ENCODE data around the gene SPINDOC. TPM values are rescaled to one million over a fixed set of nuclear protein-coding genes. Genes with fewer than 3 reads are reported as not detected.

Gene SPINDOC
- 10 to 100 TPM; 17.8 to 36.2 TPM for total RNA-seq

GRCh38 chr11:63813035-63813562 is at the start of gene SPINDOC:
SPINDOC (plus strand) TSS chr11:63813456; CDS start chr11:63813687, 231 bp downstream.
- Histone ChIP-seq H3K9me3 (no peaks in the 10 kb centered on the region), H3K27ac (peak within 1 kb of the TSS; percentile 78 to 79), H3K4me3 (peak within 1 kb of the TSS; percentile 79 to 88), H3K36me3 (no peaks in the 10 kb centered on the region), H3K4me1 (replicated peaks) (peaks cover 9% of the 10 kb centered on the region), H3K27me3 (replicated peaks; ENCODE audit: insufficient read depth) (no peaks in the 10 kb centered on the region)
- intact Hi-C loops (cut with DNase I) = loop anchor here (5.0 kb wide), 1 partner anchor 46 kb away; the partner anchor contains the start of gene ZFTA
- DNase-seq (ENCODE audit: low spot score) = peak; percentile 74
- 2% methylated on average over 38 of the region's 65 CpGs for WGBS
- peak; percentile 53 for TF ChIP-seq POLR2A (IDR thresholded peaks at IDR 0.05)
- TF ChIP-seq POLR2AphosphoS5 (IDR thresholded peaks at IDR 0.05) = no peak

- H3K4me1 ChIP-seq (replicated peaks) = peaks cover 7% of the 10 kb centered on the region
- DNase-seq (ENCODE audit: low spot score) = no peak
- no peaks in the 10 kb centered on the region for H3K9me3 ChIP-seq
- H3K27ac ChIP-seq = peak overlapping the region in 1 of 2 donors; percentile 48
- no peaks in the 10 kb centered on the region for H3K36me3 ChIP-seq
- H3K4me3 ChIP-seq = peak overlapping the region; percentile 27 to 35
- H3K27me3 ChIP-seq (replicated peaks; ENCODE audit: insufficient read depth) = no peaks in the 10 kb centered on the region
- no peak for TF ChIP-seq POLR2AphosphoS5 (IDR thresholded peaks at IDR 0.05)
- no peak for TF ChIP-seq CTCF (IDR thresholded peaks at IDR 0.05)
- no peak for TF ChIP-seq POLR2A (IDR thresholded peaks at IDR 0.05)
- WGBS = 61% methylated on average over 82 of the region's 82 CpGs
- intact Hi-C loops (cut with DNase I) = no loop called here
These were observed 49.5 kb upstream of the SPINDOC start for GRCh38 chr11:63763496-63764339.

- intact Hi-C loops (cut with DNase I) = no loop called here
- 68% methylated on average over 23 of the region's 23 CpGs for WGBS
- H3K4me1 ChIP-seq (replicated peaks) = peaks cover 7% of the 10 kb centered on the region
These were observed 48.9 kb upstream of the SPINDOC start for GRCh38 chr11:63764340-63764678.

GRCh38 chr11:63764679-63765647 is 48.3 kb upstream of the SPINDOC start:
- Histone ChIP-seq H3K27ac (no peak overlapping the region), H3K36me3 (no peaks in the 10 kb centered on the region), H3K4me1 (replicated peaks) (peaks cover 7% of the 10 kb centered on the region), H3K4me3 (no peak overlapping the region), H3K27me3 (replicated peaks; ENCODE audit: insufficient read depth) (no peaks in the 10 kb centered on the region), H3K9me3 (no peaks in the 10 kb centered on the region)
- intact Hi-C loops (cut with DNase I) = loop anchor here (5.0 kb wide), 2 partner anchors 47 to 387 kb away; partner anchors contain the start of gene SPINDOC
- no peak for DNase-seq (ENCODE audit: low spot score)
- TF ChIP-seq POLR2A (IDR thresholded peaks at IDR 0.05) (no peak), CTCF (IDR thresholded peaks at IDR 0.05) (no peak), POLR2AphosphoS5 (IDR thresholded peaks at IDR 0.05) (no peak)
- 72% methylated on average over 30 of the region's 30 CpGs for WGBS

More at GRCh38 chr11:63764340-63764678, 48.9 kb upstream of the SPINDOC start:
- no peak for TF ChIP-seq POLR2A (IDR thresholded peaks at IDR 0.05)
- no peak for TF ChIP-seq POLR2AphosphoS5 (IDR thresholded peaks at IDR 0.05)
- no peak for TF ChIP-seq CTCF (IDR thresholded peaks at IDR 0.05)
- peak overlapping the region in 1 of 2 donors; percentile 48 for H3K27ac ChIP-seq
- no peaks in the 10 kb centered on the region for H3K27me3 ChIP-seq (replicated peaks; ENCODE audit: insufficient read depth)
- no peaks in the 10 kb centered on the region for H3K9me3 ChIP-seq
- H3K36me3 ChIP-seq = no peaks in the 10 kb centered on the region
- no peak overlapping the region for H3K4me3 ChIP-seq
- no peak for DNase-seq (ENCODE audit: low spot score)

Measured in prostate gland (tissue), 2 donors.